Hippocampal formation (tissue), 2 donors: ENCODE results near the gene GFAP.
A peak's percentile ranks its signal among the peaks of the same experiment; 100 is the strongest.

Experiments used
- DNase-seq, 2 donors: peaks; one replicate each; lab custom pipeline; 2025; lab: John Stamatoyannopoulos, UW

The GFAP gene

GRCh38 chr17:44899074-44899782 lies 16.1 kb downstream of the GFAP start, which contains the start of gene EFTUD2:
TSS of gene EFTUD2 (minus strand) at chr17:44899445. CDS start at chr17:44894521, 4,924 bp downstream.
- DNase-seq, result peak; percentile 94 to 95

GRCh38 chr17:44898768-44899073 lies 16.6 kb downstream of the GFAP start:
- DNase-seq, result no peak

GRCh38 chr17:44894642-44895041 lies 20.7 kb downstream of the GFAP start:
- no peak for DNase-seq

DNA sequence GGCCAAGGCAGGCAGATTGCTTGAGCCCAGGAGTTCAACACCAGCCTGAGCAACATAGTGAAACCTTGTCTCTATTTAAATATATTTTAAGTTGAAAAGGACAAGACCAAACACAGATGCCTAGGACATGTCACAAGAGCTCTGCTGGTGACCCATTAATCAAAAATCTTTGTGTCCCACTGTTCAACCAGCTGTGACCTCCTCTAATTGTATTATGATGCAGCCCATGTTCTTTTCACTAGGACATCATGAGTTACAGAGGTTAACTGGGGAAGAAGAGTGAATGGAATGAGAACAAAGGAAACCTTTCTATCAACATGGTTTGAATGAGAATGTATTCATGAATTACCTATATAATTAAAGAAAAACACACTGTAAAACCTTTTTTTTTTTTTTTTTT lies 23.1 kb downstream of the GFAP start:
- no peak for DNase-seq

- no peak for DNase-seq
These were observed 26.3 kb downstream of the GFAP start for GRCh38 chr17:44889003-44889402.

- DNase-seq, result no peak
These were observed 27.0 kb downstream of the GFAP start for GRCh38 chr17:44887971-44888954.

GRCh38 chr17:44887016-44887415 lies 28.3 kb downstream of the GFAP start:
- no peak for DNase-seq

DNA sequence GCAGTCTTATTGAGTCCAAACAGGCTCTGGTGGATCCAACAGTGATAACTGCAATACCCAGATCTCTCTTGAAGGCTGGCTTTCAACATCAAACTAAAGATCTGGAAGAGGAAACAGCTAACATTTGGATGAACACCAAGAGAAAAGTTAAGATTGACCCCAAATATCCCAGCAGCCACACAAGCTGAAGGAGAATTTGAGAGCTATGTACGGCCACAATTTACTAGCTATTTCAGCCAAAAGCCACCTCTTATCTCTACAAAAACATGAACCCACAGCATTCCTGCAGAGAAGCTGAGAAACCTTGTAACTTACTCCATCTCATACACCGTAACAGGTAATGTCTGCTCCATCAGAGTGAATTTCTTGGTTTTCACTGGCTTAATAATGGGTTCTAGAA lies 30.4 kb downstream of the GFAP start:
- no peak for DNase-seq

- DNase-seq, result no peak
These were observed 34.2 kb downstream of the GFAP start for GRCh38 chr17:44881145-44881544.

- DNase-seq, result no peak
These were observed 35.2 kb downstream of the GFAP start for GRCh38 chr17:44880062-44880461.

DNA sequence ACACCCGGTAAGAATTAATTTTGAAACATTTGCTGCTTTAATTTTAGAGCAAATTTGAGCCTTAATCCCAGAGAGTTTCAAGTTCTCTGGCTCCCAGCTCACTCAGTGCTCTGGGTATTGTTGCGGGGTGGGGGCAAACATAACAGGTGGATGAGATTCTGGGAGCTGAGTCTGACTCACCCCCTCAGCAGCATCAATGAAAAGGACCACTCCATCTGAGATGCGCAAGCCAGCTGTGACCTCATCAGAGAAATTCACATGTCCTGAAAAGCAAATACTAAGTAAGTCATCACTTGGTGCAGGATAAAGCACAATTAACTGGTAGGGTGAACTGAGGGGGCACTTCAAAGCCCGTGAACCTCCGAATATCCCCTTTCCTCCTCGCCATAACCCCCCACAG lies 35.9 kb downstream of the GFAP start:
- DNase-seq, result no peak

DNA sequence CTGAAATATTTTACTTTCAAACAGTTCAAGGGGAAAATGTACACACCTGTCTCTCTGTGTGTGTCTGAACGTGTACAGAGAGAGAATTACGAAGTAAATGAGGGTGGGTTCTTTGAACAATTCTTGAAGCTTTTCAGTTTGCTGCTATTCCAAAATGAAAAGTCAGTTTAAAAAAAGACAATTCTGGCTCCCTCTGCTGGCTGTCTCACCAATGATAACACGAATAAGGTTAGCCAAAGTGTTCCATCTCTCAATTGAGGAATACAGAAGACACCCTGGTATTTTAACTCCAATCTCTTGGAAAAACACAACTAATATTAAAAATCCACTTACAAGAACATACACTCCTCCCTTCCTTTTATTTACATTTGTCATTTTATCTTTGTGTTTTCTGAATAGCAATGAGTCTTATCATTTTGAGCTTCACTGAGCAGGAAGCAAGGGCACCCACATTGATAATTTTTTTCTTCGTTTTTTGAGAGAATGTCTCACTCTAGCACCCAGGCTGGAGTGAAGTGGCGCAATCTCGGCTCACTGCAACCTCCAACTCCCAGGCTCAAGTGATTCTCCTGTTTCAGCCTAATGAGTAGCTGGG lies 36.6 kb downstream of the GFAP start:
- DNase-seq, result peak in 1 of 2 donors; percentile 31

DNA sequence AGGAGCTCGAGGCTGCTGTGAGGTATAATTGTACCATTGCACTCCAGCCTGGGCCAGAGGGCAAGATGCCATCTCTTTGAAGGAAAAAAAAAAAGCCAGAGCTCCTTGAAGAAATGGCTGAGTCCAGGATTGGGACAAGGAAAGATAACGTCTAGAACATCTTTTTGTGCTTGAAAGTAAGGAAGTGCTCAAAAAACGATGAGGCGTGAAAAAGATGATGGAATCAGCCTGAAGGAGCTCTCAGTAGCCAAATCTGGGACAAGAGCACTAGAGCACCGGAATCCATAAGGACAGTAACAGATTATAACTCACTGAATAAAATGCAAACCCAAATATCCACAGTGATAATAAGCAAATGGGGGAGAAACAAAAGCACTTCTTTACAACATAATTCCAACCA lies 38.2 kb downstream of the GFAP start:
- DNase-seq, result no peak

DNA sequence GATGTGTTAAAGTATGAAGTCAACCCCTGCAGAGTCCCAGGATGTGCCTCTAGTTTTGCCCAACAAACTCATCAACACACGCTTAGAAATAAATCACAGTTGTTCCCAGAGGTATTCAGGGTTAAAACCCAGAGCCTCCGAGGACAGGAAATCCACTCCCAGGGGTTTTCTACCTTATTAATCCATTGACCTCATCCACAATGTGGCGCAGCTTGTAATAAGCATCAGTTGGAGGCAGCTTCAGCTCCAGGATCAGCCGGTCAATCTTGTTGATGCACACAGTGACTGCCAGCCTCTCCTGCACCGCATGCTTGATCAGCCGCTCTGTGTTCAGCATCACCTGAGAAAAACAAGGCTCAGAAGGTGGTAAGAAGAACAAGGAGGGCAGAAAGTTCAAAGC lies 39.5 kb downstream of the GFAP start:
- DNase-seq, result no peak

GRCh38 chr17:44872131-44872768 lies 43.0 kb downstream of the GFAP start:
- peak in 1 of 2 donors; percentile 28 for DNase-seq

DNA sequence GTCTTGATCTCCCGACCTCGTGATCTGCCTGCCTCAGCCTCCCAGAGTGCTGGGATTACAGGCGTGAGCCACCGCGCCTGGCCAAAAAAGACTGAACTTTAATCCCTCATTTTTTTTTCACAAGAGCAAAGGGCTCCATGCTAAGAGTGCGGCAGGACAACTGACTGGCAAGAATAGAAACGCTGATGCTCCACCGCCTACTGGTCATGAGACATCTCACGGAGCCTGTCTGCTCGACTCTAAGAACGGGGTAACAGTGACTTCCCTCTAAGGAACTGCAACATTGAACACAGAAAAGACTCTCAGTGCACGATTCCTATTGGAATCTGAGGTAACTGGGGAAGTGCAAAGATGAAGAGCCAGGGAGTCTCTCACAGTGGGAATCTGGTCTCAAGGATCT lies 43.7 kb downstream of the GFAP start:
- DNase-seq, result no peak

DNA sequence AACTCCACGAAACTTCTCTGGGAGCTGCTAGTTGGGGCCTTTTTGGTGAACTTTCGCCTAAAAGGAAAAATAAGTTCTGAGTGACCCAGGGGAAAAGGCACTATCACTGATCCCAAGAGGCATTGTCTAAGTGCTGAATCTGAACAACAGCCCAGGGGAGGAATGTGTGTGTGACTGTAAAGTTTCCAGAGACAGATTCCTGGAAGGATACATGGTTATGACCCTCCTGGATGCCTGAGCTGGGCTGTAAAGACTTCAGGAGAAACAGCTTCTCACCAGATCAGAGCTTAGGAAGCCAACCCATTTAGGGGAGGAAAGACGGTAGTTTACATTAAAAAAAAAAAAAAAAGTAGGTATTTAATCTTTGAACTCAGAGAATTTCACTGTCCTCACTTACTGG lies 47.5 kb downstream of the GFAP start:
- DNase-seq, result no peak

- DNase-seq, result no peak
These were observed 49.4 kb downstream of the GFAP start for GRCh38 chr17:44865931-44866330.

- peak; percentile 12 to 29 for DNase-seq
These were observed 50.1 kb downstream of the GFAP start for GRCh38 chr17:44865231-44865660.

GRCh38 chr17:44864831-44865230 lies 50.5 kb downstream of the GFAP start:
- DNase-seq, result no peak

DNA sequence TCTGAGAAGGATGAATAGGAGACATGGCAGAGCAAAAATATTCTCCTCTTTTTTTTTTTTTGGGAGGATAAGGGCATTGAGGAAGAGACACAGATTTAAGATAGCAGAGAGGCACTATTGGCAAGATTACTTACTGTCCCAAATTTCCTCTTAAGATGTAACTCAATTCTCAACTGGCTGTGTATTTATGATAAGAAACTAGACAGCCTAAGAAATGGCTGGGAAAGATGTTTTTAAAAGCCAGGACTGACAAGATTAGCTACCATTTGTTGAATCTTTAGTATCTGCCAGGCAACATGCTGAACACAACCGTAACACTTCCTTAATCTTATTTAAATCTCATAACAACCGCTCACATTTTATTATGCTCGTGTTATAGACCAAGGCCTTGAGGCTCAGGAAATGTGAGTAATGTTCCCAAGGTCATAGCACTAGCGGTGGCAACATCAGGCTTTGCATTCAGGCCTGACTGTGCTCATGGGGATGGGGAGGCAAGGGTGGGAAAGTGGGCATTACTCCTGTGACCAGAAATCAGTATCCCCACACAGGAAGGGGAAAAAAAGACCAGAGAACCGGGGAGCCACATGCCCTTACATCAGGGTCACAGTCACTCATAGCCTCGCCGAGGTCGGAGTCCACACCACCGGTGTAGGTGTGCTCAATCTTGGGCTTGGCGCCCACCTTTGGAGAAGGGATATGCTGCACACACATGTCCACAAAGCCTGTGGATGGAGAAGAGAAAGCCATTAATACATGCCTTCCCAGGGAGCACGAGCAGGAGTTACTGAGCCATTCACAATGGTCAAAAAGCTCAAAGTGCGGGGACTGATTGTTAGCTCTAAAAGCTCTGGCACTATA lies 52.0 kb downstream of the GFAP start:
- no peak for DNase-seq
